DOHH2 (cell line): ENCODE measurements around the gene C2CD3.
"Not testable (repeated sequence)": the region's sequence is repeated elsewhere in the genome, so short reads cannot be mapped to it uniquely, and the experiment has no call there.

Experiments
- H3F3A ChIP-seq: fragments of 200-600 bp; sonication (generic), shearing (Covaris generic); 2 replicates; pipeline ENCODE4 v1.6.0; 2016; ENCODE audit warnings: antibody characterized with exemption, mild to moderate bottlenecking; ENCODE audit not compliant: control insufficient read depth, insufficient read depth
- H3K27ac ChIP-seq: fragments of 200-600 bp; sonication (generic); 2 replicates; pipeline ENCODE4 v1.5.1; 2014; ENCODE audit warnings: low read depth, mild to moderate bottlenecking, low read length, moderate library complexity
- H3K27me3 ChIP-seq: fragments of 200-600 bp; sonication (generic); 2 replicates; pipeline ENCODE4 v1.6.1; 2014; ENCODE audit warnings: mild to moderate bottlenecking, low read length, mixed read lengths; ENCODE audit not compliant: control insufficient read depth
- H3K36me3 ChIP-seq: fragments of 200-600 bp; sonication (generic); 2 replicates; pipeline ENCODE4 v1.6.1; 2014; ENCODE audit warnings: mild to moderate bottlenecking, low read length, moderate library complexity, mixed read lengths; ENCODE audit not compliant: control insufficient read depth
- H3K4me1 ChIP-seq: fragments of 200-600 bp; sonication (generic); 2 replicates; pipeline ENCODE4 v1.6.1; 2014; ENCODE audit warnings: mild to moderate bottlenecking, low read length, mixed read lengths; ENCODE audit not compliant: control insufficient read depth
- H3K4me2 ChIP-seq: fragments of 200-600 bp; sonication (generic); 2 replicates; pipeline ENCODE4 v1.6.0; 2014; ENCODE audit warnings: mild to moderate bottlenecking, low read length, moderate library complexity
- H3K4me3 ChIP-seq: fragments of 200-600 bp; sonication (generic); 2 replicates; pipeline ENCODE4 v1.5.1; 2014; ENCODE audit warnings: mild to moderate bottlenecking, low read length, mixed read lengths
- H3K79me2 ChIP-seq: fragments of 200-600 bp; sonication (generic); 2 replicates; pipeline ENCODE4 v1.6.1; 2014; ENCODE audit warnings: mild to moderate bottlenecking, low read length, mixed read lengths; ENCODE audit not compliant: control insufficient read depth
- H3K9me2 ChIP-seq: fragments of 200-600 bp; sonication (generic); replicated peaks from 2 replicates; pipeline ENCODE4 v1.6.1; 2014; ENCODE audit warnings: mild to moderate bottlenecking, low read length, mixed read lengths; ENCODE audit not compliant: control insufficient read depth
- H3K9me3 ChIP-seq: fragments of 200-600 bp; sonication (generic); 2 replicates; pipeline ENCODE4 v1.6.1; 2014; ENCODE audit warnings: antibody characterized with exemption, low read length, mixed read lengths; ENCODE audit not compliant: control insufficient read depth, insufficient read depth
- H4K20me1 ChIP-seq: fragments of 200-600 bp; sonication (generic); 2 replicates; pipeline ENCODE4 v1.6.0; 2014; ENCODE audit warnings: low read depth, mild to moderate bottlenecking, antibody characterized with exemption, low read length, moderate library complexity; ENCODE audit not compliant: control insufficient read depth, insufficient read depth
- EZH2phosphoT487 ChIP-seq: fragments of 200-600 bp; sonication (generic); IDR thresholded peaks from 2 replicates; pipeline ENCODE4 v1.6.1; 2017; ENCODE audit warnings: borderline replicate concordance, mild to moderate bottlenecking, antibody characterized with exemption, low read length, moderate library complexity, mixed read lengths
- TF ChIP-seq, protein P1 (sequence below): fragments of 200-600 bp; sonication (generic); IDR thresholded peaks from one replicate; pipeline ENCODE4 v1.5.1; 2014; ENCODE audit warnings: antibody characterized with exemption, mild to moderate bottlenecking, low read depth, low read length; ENCODE audit not compliant: poor library complexity, severe bottlenecking

Gene C2CD3

GRCh38 chr11:74070723-74071492, 99.9 kb downstream of the C2CD3 start:
- no peak overlapping the region for H3K4me3 ChIP-seq
- 0 out of 2 replicates have a peak, but pooled peaks cover 4% of the 10 kb centered on the region for H3F3A ChIP-seq
- no peak overlapping the region for H3K4me2 ChIP-seq
- H4K20me1 ChIP-seq: no peaks in the 10 kb centered on the region
- H3K9me2 ChIP-seq: no peaks in the 10 kb centered on the region
- no peak overlapping the region for H3K27ac ChIP-seq
- H3K4me1 ChIP-seq: no peaks in the 10 kb centered on the region
- H3K36me3 ChIP-seq: peaks cover 52% of the 10 kb centered on the region
- H3K79me2 ChIP-seq: no peaks in the 10 kb centered on the region
- H3K27me3 ChIP-seq: no peaks in the 10 kb centered on the region
- TF ChIP-seq EZH2phosphoT487: no peak
- TF ChIP-seq, protein P1, sequence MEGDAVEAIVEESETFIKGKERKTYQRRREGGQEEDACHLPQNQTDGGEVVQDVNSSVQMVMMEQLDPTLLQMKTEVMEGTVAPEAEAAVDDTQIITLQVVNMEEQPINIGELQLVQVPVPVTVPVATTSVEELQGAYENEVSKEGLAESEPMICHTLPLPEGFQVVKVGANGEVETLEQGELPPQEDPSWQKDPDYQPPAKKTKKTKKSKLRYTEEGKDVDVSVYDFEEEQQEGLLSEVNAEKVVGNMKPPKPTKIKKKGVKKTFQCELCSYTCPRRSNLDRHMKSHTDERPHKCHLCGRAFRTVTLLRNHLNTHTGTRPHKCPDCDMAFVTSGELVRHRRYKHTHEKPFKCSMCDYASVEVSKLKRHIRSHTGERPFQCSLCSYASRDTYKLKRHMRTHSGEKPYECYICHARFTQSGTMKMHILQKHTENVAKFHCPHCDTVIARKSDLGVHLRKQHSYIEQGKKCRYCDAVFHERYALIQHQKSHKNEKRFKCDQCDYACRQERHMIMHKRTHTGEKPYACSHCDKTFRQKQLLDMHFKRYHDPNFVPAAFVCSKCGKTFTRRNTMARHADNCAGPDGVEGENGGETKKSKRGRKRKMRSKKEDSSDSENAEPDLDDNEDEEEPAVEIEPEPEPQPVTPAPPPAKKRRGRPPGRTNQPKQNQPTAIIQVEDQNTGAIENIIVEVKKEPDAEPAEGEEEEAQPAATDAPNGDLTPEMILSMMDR: no peak
- no peaks in the 10 kb centered on the region for H3K9me3 ChIP-seq

- Histone ChIP-seq H3K36me3 (peaks cover 49% of the 10 kb centered on the region), H3K4me2 (no peak overlapping the region)
These were observed 101.4 kb downstream of the C2CD3 start for GRCh38 chr11:74069146-74070046.

GRCh38 chr11:74066663-74067062, 104.1 kb downstream of the C2CD3 start:
- H3K4me3 ChIP-seq, H3F3A ChIP-seq, H3K9me3 ChIP-seq, H3K27ac ChIP-seq, H4K20me1 ChIP-seq, H3K9me2 ChIP-seq, H3K4me2 ChIP-seq, H3K27me3 ChIP-seq, H3K4me1 ChIP-seq, H3K79me2 ChIP-seq: not testable (repeated sequence)
- H3K36me3 ChIP-seq: peaks cover 27% of the 10 kb centered on the region

More at GRCh38 chr11:74069146-74070046, 101.4 kb downstream of the C2CD3 start:
- Histone ChIP-seq H3K79me2 (no peaks in the 10 kb centered on the region), H3K9me2 (no peaks in the 10 kb centered on the region), H3F3A (0 out of 2 replicates have a peak, but pooled peaks cover 4% of the 10 kb centered on the region), H3K27ac (no peak overlapping the region), H3K9me3 (no peaks in the 10 kb centered on the region), H3K4me1 (no peaks in the 10 kb centered on the region), H4K20me1 (no peaks in the 10 kb centered on the region), H3K27me3 (no peaks in the 10 kb centered on the region), H3K4me3 (no peak overlapping the region)
- TF ChIP-seq, protein P1: no peak

DNA sequence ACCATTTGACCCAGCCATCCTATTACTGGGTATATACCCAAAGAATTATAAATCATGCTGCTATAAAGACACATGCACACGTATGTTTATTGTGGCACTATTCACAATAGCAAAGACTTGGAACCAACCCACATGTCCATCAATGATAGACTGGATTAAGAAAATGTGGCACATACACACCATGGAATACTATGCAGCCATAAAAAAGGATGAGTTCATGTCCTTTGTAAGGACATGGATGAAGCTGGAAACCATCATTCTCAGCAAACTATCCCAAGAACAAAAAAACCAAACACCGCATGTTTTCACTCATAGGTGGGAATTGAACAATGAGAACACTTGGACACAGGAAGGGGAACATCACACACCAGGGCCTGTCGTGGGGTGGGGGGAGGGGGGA, 105.3 kb downstream of the C2CD3 start:
- not testable (repeated sequence) for H3K9me3 ChIP-seq, H3K27me3 ChIP-seq, H4K20me1 ChIP-seq, H3K4me1 ChIP-seq, H3F3A ChIP-seq, H3K4me2 ChIP-seq, H3K79me2 ChIP-seq, H3K9me2 ChIP-seq, H3K4me3 ChIP-seq, H3K27ac ChIP-seq
- peaks cover 16% of the 10 kb centered on the region for H3K36me3 ChIP-seq

GRCh38 chr11:74063628-74064027, 107.2 kb downstream of the C2CD3 start:
- not testable (repeated sequence) for H3K4me3 ChIP-seq, H3K27ac ChIP-seq, H3K4me1 ChIP-seq, H3K79me2 ChIP-seq, H3K4me2 ChIP-seq, H3K27me3 ChIP-seq, H3F3A ChIP-seq, H3K9me3 ChIP-seq, H3K36me3 ChIP-seq, H4K20me1 ChIP-seq, H3K9me2 ChIP-seq

GRCh38 chr11:74061599-74061998, 109.2 kb downstream of the C2CD3 start:
- H3F3A ChIP-seq, H3K4me3 ChIP-seq, H3K9me2 ChIP-seq, H3K9me3 ChIP-seq, H3K27ac ChIP-seq, H3K79me2 ChIP-seq, H3K4me1 ChIP-seq, H3K27me3 ChIP-seq, H3K4me2 ChIP-seq, H4K20me1 ChIP-seq: not testable (repeated sequence)
- peaks cover 13% of the 10 kb centered on the region; the same call in 1 of the 2 replicates for H3K36me3 ChIP-seq
